ENCODE measurements around the gene APP.
A peak's percentile ranks its signal among the peaks of the same experiment; 100 is the strongest.
"Not testable (repeated sequence)": the region's sequence is repeated elsewhere in the genome, so short reads cannot be mapped to it uniquely, and the experiment has no call there.

The APP gene

DNA sequence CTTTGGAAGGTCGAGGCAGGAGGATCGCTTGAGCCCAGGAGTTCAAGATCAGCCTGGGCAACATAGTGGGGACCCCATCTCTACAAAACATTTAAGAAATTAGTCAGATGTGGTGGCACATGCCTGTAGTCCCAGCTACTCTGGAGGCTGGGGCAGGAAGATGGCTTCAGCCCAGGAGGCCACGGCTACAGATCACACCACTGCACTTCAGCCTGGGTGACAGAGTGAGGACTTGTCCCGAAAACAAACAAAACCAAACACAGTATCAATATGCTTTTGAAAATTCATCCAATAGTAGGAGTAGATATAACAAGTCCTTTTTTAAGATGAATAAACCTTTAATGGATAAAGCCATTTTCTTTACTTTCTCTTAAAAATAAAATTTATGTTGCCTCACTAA, 8.5 kb downstream of the APP start:
- DNase-seq: no peak

DNA sequence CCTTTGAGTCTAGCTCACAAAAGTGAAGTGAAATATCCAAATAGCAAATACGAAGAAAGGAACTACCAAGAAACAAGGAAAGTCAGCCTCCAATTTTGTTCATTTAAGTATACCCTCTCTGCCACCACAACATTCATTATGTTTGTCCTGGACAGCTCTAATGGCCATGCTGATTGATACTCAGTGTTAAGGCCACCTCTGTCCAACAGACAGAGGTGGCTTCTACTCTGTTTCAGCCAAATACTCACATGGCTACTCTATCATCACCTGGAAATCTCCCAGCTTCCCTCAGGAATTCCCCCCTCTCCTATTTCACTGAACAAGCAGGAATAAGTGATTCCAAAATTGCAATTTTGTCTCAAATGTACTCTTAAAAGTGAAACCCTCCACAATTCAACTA, 10.7 kb downstream of the APP start:
- no peak for DNase-seq

DNA sequence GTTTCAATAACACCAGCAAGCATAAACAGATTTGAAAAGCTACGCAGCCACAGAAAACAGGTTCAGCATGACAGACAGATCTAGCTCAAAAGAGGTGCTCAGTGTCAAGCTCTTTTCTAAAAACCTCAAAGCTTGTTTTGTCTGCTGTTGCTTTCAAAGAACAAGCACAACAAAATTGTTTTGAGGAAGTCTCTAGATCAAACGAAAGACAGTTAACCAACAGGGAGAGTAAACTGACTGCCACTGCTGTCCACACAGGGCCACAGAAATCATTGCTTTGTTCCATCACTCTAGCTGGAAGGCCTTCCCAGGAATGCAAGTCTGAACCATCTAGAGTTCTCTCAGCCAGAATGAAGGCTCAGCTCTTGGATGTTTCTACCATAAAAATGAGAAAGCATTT, 12.8 kb downstream of the APP start:
- DNase-seq: peak in 1 of 6 experiments; percentile 7

DNA sequence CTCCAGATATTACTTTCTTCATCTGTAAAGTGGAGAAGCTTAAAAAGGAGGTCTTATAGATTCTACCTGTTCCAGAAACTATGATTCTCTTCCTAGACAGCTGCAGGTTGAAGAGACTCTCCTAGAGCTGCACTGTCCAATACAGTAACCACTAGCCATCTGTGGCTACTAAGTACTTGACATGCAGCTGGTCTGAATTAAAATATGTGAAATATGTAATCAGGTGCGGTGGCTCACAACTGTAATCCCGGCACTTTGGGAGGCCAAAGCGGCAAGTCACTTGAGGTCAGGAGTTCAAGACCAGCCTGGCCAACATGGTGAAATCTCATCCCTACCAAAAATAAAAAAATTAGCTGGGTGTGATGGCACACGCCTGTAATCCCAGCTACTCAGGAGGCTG, 15.8 kb downstream of the APP start:
- no peak for DNase-seq

DNA sequence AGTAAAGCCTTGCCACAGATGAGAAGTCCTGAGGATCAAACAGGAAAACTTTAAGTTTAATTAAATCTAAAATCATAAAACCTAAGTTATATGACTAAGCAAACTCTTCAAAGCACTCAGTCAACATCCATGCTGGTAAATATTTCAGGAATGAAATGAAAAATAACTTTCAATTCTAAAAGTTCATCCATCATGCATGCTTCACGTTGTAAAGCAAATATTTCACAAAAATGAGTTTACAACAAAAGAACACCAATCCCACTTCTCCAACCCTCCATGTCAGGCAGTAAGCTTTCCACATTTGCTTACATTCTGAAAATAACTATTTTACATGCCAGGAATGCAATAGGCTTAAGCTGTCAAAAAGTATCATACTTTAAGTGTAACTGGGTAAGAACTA, 16.8 kb downstream of the APP start:
- no peak for DNase-seq

DNA sequence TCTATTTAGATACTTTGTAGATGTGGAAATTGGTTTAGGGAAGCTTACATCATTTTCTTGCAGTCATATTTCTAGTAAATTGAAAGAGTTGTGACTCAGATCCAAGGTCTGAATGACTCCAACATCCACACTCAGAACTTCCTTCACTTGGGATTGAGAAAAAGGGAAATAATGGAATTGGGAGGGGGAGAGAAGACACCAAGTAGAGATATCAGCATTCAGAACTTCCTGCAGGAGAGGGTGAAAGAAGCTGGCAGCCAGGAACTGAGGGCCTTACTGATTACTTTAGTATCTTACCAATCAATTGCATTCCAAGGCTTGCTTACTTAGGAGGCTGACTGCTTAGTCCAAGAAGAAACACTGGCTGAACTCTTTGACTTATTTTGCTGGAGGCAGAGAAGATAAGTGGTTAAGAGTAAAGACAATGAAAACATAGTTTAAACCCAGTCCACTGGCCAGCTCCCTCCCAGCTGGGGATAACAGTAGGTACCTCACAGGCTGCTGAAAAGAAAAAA, 21.7 kb downstream of the APP start:
- DNase-seq: no peak

DNA sequence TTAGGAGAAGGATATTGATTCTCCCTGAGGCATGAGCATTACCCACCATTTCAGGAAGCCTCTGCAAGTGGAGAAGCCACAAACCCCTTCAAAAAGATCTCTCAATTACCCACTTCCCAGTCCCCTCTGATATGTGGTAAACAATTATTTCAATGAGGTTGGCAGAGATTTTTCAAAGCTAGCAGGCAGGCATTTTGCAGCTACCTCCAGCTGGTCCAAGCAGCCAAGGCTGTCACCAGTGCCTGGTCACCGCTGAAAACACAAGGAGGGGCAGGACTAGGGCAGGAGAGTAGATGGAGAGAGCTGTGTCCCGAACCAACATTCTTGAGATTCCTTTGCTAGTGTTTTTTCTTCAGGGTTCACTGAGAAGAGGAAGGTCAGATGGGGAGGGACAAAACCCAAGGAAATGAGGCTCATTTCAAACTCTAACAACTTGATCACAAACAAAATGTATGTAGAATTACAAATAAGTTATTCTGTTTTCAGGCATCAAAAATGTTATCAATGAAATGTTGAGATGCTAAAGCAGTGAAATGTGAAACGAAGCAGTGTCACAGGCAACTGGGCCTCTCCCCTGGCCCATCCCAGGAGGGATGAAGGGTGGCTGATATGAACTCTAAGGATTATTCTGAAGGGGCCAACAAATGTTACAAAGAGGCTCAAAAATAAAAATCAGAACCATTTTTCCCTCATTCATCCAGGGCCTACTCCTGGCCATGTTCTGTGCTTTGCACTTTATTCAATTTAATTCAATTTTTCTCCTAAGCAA, 22.3 kb downstream of the APP start:
- DNase-seq: peak in 3 of 6 experiments; percentile 17 to 25 (median 21)

DNA sequence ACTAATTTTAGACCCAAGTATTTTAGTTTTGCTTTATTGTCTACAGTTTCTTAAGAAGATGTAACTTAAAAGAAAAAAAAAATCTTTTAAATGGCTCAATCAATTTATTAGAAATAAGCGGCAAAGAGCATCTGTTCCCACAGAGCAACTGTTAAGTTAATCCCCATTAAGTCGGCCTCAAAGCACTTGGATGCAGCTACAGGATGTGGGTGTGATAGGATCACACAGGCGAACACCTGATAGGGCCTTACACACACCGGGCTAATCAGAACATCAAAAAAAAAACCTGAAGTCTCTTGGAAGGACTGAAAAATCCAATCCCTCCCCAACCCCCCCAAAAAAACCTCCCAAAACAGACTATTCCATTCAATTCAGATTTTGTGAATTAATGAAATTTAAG, 23.0 kb downstream of the APP start:
- DNase-seq: peak in 1 of 6 experiments; percentile 16

DNA sequence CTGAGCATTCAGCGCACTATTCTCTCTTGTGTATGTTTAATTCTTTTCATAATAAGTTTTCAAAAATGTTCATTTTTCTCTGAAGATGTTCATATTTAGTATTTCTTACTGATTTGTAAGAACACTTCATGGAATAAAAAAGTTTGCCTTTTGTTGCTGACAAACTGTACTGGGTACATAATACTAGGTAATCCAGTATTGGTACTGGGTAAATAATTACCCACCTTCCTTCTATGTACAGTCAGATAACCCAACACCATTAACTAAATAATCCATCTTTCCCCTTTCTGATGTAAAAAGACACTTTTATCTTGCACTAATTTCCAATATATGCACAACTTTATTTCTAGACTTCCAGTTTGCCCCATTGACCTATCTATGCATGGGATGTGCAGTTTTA, 23.9 kb downstream of the APP start:
- DNase-seq: no peak

DNA sequence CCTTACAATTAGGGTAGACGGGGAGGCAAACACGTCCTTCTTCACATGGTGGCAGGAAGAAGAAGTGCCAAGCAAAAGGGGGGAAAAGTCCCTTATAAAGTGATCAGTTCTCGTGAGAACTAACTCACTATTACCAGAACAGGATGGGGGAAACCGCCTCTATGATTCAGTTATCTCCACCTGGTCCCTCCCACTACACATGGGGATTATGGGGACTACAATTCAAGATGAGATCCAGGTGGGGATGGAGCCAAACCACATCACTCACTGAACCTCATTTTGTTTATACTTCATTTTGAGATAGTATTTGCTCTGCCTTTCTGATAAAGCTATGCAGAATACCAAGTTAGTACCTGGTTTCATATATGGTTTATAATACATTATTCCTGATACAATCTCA, 26.5 kb downstream of the APP start:
- DNase-seq: no peak

DNA sequence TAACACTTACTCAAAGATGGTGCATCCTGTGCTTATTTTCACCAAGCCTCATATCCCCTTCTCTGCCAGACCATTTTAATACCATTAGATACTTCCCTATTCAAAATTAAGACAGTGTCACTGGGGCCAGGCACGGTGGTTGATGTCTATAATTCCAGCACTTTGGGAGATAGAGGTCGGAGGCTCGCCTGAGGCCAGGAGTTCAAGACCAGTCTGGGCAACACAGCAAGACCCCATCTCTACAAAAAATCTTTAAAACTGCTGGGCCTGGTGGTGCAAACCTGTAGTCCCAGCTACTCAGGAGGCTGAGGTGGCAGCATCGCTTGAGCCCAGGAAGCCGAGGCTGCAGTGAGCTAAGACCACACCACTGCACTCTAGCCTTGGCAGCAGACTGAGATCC, 28.2 kb downstream of the APP start:
- DNase-seq: no peak

DNA sequence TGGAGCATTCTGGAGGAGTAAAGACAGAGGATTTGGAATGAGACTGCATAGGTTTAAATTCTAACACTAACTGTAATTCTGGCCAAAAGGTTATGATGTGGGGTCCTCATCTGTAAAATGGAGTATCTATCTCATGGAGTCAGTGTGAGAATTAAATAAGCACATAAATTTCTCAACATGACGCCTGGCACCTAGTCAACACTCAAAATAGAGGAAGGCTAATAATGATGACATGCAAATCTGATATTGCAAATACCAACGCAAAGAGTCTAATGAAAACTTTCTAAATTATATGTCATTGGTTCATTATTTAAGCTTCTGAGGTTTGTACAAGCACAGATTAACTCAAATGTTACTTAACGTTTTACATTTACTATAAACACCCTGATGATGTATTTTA, 29.6 kb downstream of the APP start:
- no peak for DNase-seq

DNA sequence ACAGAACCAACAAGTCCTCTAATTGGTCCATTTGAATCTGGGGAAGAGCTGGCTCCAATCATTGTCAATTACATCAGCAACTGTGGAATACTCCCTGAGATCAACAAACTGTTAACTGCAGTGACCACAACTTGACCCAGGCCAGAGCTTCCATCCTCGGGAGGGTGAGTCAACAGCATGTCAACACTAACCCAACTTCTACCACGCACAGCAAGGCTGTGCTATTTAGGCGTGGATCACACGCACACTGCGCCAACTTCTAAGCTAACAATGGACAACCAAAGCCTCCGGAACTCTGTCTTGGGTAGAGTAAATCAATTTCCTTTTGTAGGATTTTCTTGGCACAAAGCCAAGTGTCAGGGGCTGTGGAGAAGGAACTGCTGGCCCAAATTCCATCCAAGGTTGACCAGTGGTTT, 30.4 kb downstream of the APP start:
- DNase-seq: no peak

DNA sequence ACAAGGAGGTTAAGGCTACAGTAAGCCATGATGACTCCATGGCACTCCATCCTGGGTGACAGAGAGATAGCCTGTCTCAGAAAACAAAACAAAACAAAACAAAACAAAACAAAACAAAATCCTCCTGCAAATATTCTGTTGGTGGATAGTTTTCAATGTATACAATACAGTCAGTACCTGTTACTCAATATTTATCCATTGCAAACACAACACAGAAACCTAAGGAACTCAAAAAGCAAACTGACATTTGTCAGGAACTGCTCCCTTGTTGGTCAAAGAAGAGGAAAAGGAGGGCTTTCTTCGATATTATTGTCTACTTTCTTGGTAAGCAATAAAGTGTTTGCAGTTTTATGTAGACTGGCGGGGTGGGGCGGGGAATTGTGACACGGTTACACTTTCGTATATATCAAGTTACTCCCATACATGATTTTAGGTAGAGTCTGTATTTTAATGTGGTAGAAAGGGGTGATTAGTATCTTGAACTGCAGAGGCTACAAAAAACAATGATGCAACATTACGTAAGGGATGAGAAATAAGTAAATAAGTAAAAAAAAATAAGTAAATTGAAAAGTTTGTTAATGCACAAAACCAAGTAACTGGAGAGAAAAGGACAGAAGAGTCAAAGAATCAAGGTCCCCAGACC, 31.8 kb downstream of the APP start:
- DNase-seq: no peak

DNA sequence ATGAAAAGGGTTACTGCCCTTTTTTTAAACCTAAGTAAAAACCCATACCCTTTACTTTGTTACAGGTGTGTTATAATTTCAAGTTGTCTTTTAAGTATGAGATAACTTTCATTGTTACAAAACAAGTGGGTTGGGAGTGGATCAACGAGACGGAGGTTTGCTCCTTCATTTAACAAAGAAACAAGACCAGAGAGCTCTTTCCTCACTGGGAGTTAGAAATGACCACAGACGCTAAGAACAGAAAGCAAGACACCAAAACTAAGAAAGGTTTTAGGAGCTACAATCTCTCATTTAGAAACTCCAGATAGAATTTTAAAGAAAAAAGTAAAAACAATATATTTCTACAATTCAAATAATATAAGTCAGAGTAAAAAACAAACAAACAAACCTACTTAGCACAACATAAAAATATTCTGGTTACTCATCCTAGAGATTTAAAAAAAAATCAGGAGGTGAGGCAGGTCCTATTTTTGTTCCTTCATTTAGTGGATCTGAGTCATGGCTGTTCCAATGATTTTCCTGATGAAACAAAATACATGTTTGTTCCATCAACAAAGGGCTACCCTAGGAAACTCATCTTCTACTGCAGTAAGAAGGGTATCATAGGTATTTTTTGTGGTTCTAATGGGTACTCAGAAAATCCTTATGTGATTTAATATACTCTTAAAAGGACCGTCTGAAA, 33.0 kb downstream of the APP start:
- no peak for DNase-seq

DNA sequence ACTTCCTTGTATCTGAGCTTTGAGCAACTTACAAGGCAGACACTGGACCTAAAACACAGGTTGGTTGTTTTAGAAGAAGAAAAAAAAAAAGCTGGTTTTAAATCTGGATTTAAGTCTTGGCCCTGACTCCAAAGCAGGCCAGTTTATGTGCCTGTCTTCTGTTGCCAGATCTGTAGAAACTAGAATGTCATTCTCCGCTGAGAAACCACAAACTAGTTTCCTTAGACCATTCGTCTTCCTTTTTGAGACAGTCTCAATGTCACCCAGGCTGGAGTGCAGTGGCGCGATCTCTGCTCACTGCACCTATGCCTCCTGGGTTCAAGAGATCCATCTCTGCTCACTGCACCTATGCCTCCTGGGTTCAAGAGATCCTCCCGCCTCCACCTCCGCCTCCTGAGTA, 33.9 kb downstream of the APP start:
- DNase-seq: peak in 1 of 6 experiments; percentile 8

DNA sequence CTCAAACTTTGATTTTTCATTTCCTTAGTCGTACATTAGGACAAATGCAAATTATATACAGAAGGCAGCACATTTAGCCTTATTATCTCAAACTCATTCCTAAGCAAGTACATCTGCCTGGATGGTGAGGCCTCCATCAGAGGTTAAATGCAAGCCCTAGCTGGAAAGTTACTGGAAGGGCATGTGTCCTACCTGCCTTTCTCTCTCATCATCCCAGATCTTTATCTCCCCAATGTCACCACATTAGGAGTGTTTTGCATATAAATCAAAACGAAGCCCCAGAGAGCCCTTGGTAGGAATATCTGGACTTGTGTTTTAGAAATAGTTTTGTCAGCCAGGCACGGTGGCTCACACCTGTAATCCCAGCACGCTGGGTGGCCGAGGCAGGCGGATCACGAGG, 35.0 kb downstream of the APP start:
- no peak for DNase-seq

DNA sequence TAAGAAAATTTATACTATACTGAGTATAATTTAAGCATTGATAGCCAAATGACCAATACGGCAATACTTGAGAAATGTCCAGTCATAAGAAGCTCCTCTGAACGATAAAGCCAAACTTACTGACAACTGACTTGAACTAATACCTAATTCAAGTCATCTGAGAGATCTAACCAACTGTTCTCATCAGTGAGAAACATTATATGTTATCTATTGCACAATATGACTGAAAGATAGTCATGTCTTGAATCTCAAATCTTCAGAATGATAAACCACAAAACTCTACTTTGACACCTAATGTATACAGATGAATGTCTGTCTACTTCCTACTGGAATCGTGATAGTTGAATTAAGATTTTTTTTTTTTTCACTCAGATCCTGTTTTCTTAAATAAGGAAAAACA, 39.0 kb downstream of the APP start:
- no peak for DNase-seq

DNA sequence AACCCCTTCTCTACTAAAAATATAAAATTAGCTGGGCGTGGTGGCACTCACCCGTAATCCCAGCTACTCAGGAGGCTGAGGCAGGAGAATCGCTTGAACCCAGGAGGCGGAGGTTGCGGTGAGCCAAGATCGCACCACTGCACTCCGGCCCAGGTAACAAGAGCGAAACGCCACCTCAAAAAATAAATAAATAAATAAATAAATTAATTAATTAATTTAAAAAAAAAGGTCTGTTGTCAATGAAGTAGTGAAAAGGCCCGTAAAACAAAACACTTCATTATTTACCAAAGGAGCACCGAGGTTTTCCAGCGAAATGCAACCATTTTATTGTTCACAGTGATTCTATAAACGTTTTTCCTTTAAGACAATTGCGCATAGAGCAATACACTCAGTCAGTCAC, 39.5 kb downstream of the APP start:
- DNase-seq: not testable (repeated sequence)

DNA sequence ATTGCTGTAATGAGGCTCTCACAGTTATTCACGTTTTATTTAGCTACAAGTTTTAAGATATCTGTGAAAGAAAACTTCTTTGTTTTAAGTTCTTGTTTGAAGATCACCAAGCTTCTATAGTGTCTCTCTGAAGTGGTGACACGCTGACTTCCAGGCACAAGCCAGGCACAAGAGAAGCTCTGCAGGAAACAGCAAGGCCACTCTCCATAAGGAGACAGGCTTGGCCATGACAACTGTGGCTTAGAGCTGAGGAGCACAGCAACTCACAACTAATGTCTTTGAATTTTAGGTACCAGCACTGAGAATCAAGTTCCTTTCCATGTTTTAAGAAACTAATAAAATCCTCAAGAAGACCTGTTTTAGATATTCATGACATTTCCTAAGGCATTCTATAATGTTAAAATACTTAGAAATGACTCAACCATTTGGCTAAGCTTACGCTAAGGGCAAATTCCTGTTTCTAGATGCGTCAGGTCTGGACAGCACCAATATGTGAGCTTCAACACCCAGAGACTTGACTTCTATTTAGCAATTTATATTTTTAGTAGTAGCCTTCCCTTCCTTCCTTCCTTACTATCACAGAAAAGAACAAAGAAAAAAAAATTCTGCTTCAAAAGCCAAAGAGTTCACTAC, 40.2 kb downstream of the APP start:
- DNase-seq: no peak

DNA sequence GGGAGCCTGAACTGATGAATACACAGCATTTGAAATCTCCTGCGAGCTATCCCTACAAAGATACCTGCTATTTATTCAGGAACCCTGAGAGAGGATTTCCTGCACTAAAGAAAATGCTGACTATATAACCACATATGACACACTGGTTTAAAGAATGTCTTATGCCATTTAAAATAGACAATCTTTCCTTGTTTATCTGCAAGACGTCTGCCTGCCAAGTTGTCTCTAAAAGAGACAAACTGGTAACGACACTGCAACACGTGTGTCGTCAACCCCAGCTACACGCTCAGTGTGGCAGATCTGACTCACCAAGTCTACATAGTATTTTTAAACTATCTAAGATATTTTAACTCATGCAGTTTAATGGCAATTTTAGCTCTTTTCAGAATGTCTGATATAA, 42.7 kb downstream of the APP start:
- no peak for DNase-seq

DNA sequence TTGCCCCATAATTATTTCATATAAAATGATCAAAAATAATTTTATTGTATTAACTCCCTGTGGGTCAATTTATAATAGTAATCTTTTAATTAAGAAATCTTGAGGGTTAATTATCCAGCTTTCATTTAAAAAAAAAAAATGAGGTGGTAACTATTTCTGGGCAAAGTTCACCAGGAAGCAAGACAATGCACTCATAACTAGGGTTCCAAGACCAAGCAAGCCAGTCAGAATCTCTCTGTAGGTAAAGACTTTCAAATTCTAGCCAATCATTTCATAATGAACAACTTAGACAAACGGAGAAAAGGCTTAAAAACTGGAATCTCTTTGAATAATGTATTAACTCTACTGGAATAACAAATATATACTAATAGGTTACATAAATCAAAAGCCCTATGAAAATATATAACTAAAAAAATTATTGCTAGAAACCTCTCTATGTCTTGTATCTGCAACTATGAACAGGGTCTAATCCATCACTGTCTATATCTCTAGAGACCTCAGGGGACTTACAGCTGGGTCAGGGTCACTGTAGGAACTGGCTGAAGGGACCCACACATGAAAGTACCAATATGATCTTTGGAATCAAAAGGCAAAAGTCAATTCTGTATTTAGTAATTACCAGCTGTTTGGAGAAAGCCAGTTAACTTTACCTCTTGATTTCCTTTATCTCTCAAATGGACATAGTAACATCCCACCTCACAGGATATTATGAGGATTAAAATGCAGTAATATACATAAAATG, 43.3 kb downstream of the APP start:
- DNase-seq: no peak

DNA sequence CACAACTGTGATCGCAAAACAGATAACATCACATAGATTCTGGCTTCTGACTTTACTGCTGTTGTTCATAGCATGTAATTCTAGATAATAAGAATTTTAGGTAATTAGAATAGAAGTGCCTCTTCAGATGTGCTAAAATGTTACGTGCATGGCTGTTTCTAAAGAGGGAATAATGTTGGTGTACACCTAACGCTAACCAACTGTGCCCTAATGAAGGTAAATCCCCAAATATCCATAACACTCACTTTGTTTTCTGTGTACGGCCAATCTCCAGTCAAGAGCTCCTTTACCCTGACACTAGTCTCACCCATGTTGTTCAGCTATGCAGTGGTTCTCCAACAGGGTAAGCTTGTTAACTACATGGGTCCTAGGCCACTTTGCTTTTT, 44.4 kb downstream of the APP start:
- DNase-seq: no peak
